Smooth muscle cell of trachea (primary cell): Measurements from ENCODE around the gene TJAP1. TPM values are rescaled to one million over a fixed set of nuclear protein-coding genes. Genes with fewer than 3 reads are reported as not detected.

Experiments used
- total RNA-seq: library from RNA; depleted of rRNA; stranded (reverse); fragments of >200 nt; gene quantifications from 2 replicates; pipeline ENCODE4 v1.2.1, GENCODE V29; 2014

Gene TJAP1, protein sequence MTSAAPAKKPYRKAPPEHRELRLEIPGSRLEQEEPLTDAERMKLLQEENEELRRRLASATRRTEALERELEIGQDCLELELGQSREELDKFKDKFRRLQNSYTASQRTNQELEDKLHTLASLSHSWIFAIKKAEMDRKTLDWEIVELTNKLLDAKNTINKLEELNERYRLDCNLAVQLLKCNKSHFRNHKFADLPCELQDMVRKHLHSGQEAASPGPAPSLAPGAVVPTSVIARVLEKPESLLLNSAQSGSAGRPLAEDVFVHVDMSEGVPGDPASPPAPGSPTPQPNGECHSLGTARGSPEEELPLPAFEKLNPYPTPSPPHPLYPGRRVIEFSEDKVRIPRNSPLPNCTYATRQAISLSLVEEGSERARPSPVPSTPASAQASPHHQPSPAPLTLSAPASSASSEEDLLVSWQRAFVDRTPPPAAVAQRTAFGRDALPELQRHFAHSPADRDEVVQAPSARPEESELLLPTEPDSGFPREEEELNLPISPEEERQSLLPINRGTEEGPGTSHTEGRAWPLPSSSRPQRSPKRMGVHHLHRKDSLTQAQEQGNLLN
- total RNA-seq = 11.2 and 12.4 TPM in 2 replicates

DNA sequence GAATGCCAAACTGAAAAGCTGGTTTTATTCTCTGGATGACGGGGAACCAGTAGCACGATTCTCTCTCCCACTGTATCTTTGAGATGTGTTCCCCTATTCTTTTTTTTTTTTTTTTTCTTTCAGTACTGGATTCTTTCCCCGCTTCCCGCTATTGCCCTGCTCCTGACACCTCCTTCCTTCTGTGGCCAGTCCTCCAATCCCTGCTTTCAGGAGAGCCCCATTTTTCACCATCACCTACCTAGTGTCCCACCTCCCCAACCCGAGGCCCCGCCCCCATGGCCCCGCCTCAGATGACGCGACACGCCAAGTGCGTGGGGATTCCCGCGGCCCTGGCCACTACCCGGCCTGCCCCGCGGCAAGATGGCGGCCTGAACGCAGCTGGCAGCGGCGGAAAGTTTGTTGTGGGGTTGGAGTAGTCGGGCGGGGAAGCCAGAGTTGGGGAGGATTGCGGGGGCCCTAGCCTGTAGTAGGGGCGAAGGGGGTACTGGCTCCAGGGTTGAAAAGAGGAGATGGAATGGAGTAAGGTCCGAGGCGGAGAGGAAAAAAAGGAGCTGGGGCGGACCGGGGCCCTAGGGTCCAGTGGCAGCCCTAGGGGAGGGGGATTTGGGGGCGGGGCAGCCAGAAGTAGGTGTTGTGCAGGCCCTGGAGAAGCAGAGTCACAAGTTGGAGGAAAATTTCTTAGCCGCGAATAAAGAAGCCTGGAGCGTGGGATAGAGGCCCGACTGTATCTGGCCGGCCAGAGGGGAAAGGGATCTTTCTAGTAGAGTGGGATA is at the start of gene TJAP1:
Gene TJAP1, plus strand, starts transcription at position 336 of the 773 bp plus-strand sequence. CDS start 21,432 bp downstream, outside the sequence.

DNA sequence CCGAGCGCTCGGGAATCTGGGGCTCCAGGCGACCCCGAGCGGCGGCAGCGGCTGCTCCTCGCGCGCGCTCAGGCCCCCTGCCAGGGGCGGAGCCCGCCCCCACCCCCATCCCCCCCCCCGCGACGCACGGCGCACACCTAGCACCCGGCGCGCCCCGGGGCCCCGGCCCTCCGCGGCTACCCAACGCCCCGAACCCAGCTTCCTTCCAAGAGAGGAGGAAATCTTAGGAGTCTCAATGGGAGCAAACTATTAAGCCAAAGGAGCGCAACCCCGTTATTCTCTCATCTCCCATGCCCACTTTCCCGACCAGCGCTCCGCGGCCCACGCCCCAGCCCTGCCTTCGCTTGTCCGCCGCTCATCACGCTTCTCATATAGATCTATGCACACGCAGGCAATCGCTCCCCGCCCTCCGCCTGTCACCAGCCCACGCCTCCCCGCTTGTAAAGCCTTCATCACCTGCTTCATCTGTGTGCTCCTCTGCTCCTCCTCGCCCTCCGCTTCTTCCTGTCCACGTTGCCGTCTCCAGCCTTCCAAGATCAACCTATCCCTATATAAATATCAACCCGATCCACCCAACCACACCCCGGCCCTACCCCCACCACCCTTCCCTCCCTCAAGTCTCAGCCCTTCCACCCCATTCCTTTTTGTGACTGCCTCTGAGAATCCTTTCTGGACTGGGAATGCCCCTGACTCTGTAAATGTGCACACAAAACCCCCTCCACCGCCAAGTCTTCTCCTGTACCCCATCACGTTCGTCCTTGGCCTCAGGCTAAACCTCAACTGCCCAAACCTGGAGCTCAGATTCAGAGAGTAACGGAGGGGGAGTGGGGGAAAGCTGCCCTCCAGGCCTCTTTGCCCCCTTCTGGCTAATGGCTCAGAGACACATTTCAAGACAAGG is 21.6 kb upstream of the TJAP1 start, which contains the start of gene DLK2:
Gene DLK2, minus strand, starts transcription at position 18 of the 898 bp plus-strand sequence. CDS start 723 bp downstream, outside the sequence.

DNA sequence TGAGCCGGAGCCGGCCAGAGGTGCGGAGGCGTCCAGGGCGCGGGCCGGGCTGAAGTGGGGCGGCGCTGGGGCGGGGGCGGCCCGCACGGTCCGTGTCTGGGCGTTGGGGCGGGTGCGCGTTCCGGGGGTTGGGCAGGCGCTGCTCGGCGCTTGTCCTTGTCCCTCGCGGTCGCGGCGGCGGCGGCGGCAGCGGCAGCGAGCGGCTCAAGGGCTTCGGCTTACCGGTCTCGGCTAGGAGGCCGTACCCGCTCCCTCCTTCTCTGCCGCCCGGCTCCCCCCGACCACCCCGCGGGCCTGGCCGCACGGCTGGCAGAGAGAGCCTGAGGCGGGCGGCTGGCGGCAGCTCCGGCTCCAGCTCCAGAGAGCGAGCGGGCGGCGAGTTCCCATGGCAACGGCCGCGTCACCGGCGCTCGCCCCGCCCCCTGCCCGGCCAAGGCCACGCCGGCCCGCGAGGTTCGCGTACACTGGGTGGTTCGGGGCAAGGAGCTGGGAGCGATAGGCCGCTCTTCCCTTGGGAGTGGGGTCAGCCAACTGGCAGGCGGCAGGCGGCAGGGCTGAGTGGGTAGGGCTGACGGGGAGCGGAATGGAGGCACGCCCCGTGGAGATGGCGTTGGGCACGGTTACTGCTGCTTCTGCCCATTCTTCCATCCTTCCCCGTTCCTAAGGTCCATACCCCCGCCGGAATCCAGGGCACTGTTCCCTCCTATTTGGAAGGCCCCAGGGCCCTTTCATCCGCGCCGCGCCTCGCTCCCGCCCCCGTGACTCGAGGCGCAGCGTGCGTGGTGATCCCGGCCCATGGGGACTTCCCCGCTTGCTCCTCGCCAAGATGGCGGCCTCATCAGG is 32.8 kb downstream of the TJAP1 start, which contains the start of gene LRRC73:
Gene LRRC73, minus strand, starts transcription at position 363 of the 843 bp plus-strand sequence. CDS start 561 bp downstream, outside the sequence.

DNA sequence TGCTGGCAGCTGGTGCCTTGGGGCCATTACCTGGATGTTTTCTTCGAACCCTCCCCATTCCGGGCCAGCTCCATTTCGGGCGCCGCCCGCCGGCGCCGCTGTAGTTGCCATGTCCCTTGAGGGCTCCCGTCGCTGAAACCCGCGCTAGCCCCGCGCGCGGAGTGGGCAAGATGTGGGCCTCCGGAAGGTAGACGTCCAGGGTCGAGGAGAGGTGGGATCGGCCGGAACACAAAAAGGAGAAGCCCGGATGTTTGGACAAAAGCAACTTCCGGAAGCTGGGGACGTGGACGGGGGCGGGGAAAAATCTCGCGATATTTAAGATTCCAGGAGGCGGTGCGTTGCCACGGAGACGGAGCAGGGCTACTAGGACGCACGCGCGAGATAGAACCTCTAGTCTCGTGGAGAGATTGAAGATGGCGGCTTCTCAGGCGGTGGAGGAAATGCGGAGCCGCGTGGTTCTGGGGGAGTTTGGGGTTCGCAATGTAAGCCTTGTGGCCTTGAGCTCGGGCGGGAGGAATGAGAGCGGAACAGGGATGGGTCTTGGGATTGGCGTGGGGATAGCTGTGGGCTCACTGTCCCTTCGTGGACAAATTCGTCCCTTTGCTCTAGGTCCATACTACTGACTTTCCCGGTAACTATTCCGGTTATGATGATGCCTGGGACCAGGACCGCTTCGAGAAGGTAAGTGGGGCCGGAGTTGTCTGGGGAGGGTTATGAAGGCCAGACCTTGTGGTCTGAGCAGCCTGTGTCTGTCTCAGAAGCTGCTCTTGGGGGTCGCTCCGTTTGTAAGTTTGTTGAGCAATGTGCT is 39.5 kb downstream of the TJAP1 start, which contains the start of the genes POLR1C and YIPF3:
Gene POLR1C, plus strand, starts transcription at position 393 of the 808 bp plus-strand sequence. Its CDS starts 21 bp downstream, at position 414.
Gene YIPF3, minus strand, starts transcription at position 230 of the 808 bp plus-strand sequence. Its CDS starts 119 bp downstream, at position 111.

Other genes starting within 250 kb of the TJAP1 start
- gene DNPH1, start 248.1 kb upstream of the TJAP1 start, total RNA-seq = 50.0 and 78.0 TPM in 2 replicates
- gene TTBK1, start 234.1 kb upstream of the TJAP1 start, total RNA-seq = under 0.01 TPM in 1 of 2 replicates, not detected in the other
- gene SLC22A7, start 179.3 kb upstream of the TJAP1 start, total RNA-seq = not detected in 2 replicates
- gene CRIP3, start 168.7 kb upstream of the TJAP1 start, total RNA-seq = 0.44 TPM in 1 of 2 replicates, not detected in the other
- gene ZNF318, start 107.9 kb upstream of the TJAP1 start, total RNA-seq = 9.1 and 9.3 TPM in 2 replicates
- 20.1 and 23.7 TPM in 2 replicates for gene ABCC10, start 50.0 kb upstream of the TJAP1 start, total RNA-seq
- 0.66 TPM in 1 of 2 replicates, not detected in the other for gene DLK2, start 22.0 kb upstream of the TJAP1 start, total RNA-seq
- gene LRRC73, start 32.8 kb downstream of the TJAP1 start, total RNA-seq = 0.15 and 0.50 TPM in 2 replicates
- gene YIPF3, start 39.4 kb downstream of the TJAP1 start, total RNA-seq = 92.6 and 152 TPM in 2 replicates
- 26.6 and 27.2 TPM in 2 replicates for gene POLR1C, start 39.5 kb downstream of the TJAP1 start, total RNA-seq
- gene XPO5, start 98.5 kb downstream of the TJAP1 start, total RNA-seq = 15.4 and 22.3 TPM in 2 replicates
- 27.9 and 36.6 TPM in 2 replicates for gene POLH, start 98.6 kb downstream of the TJAP1 start, total RNA-seq
- 61.5 and 67.6 TPM in 2 replicates for gene GTPBP2, start 151.7 kb downstream of the TJAP1 start, total RNA-seq
- 30.4 and 42.2 TPM in 2 replicates for gene MAD2L1BP, start 158.3 kb downstream of the TJAP1 start, total RNA-seq
- 1.0 and 1.8 TPM in 2 replicates for gene RSPH9, start 167.5 kb downstream of the TJAP1 start, total RNA-seq
- 39.7 and 42.8 TPM in 2 replicates for gene MRPS18A, start 210.2 kb downstream of the TJAP1 start, total RNA-seq